Astrocyte (in vitro differentiated cells and primary cell): Measurements from ENCODE around the gene IL17C. TPM values are rescaled to one million over a fixed set of nuclear protein-coding genes. Genes with fewer than 3 reads are reported as not detected.

Experiments
- DNase-seq: peaks from one replicate; pipeline ENCODE4 v3.0.0-alpha.2; 2010; ENCODE audit warnings: low read depth
- FAIRE-seq: peaks from 2 replicates; lab custom pipeline; 2011; peaks lifted over from hg19 to GRCh38; lab: Jason Lieb, UNC
- H2AFZ ChIP-seq: 2 replicates; pipeline ENCODE4 v1.6.0; 2012; ENCODE audit warnings: low read depth, low read length, inconsistent platforms
- H3K27ac ChIP-seq: 2 replicates; pipeline ENCODE4 v1.5.1; 2011; ENCODE audit warnings: low read depth, low read length, inconsistent platforms
- H3K27me3 ChIP-seq: 2 replicates; pipeline ENCODE4 v1.6.0; 2011; ENCODE audit warnings: low read length, inconsistent platforms; ENCODE audit not compliant: insufficient read depth
- H3K36me3 ChIP-seq: 2 replicates; pipeline ENCODE4 v1.5.1; 2011; ENCODE audit warnings: low read length, inconsistent platforms; ENCODE audit not compliant: insufficient read depth
- H3K4me1 ChIP-seq: 2 replicates; pipeline ENCODE4 v1.5.1; 2011; ENCODE audit warnings: low read length, inconsistent platforms; ENCODE audit not compliant: insufficient read depth
- H3K4me2 ChIP-seq: 2 replicates; pipeline ENCODE4 v1.6.0; 2012; ENCODE audit warnings: low read length, inconsistent platforms
- H3K4me3 ChIP-seq: 2 replicates; pipeline ENCODE4 v1.5.1; 2011; ENCODE audit warnings: low read depth, mild to moderate bottlenecking, low read length, inconsistent platforms; ENCODE audit not compliant: insufficient read depth
- H3K79me2 ChIP-seq: 2 replicates; pipeline ENCODE4 v1.6.0; 2012; ENCODE audit warnings: mild to moderate bottlenecking, low read length, inconsistent platforms; ENCODE audit not compliant: insufficient read depth
- H3K9ac ChIP-seq: 2 replicates; pipeline ENCODE4 v1.6.0; 2012; ENCODE audit warnings: mild to moderate bottlenecking, low read length, inconsistent platforms
- H3K9me3 ChIP-seq: 2 replicates; pipeline ENCODE4 v1.5.1; 2012; ENCODE audit warnings: low read depth, mild to moderate bottlenecking, low read length, inconsistent platforms; ENCODE audit not compliant: insufficient read depth
- H4K20me1 ChIP-seq: 2 replicates; pipeline ENCODE4 v1.6.0; 2012; ENCODE audit warnings: low read length, inconsistent platforms; ENCODE audit not compliant: insufficient read depth
- H3K27ac Mint-ChIP-seq: one replicate; pipeline ENCODE4 v1.8.0; 2021; ENCODE audit warnings: mild to moderate bottlenecking, mixed read lengths; ENCODE audit not compliant: unreplicated experiment
- H3K27me3 Mint-ChIP-seq: one replicate; pipeline ENCODE4 v1.8.0; 2021; ENCODE audit warnings: low read depth, mixed read lengths; ENCODE audit not compliant: unreplicated experiment
- H3K36me3 Mint-ChIP-seq: one replicate; pipeline ENCODE4 v1.8.0; 2021; ENCODE audit warnings: low read depth, mixed read lengths; ENCODE audit not compliant: unreplicated experiment
- H3K4me1 Mint-ChIP-seq: one replicate; pipeline ENCODE4 v1.8.0; 2021; ENCODE audit warnings: low read depth, mixed read lengths; ENCODE audit not compliant: unreplicated experiment
- H3K4me3 Mint-ChIP-seq: one replicate; pipeline ENCODE4 v1.8.0; 2021; ENCODE audit warnings: mild to moderate bottlenecking, moderate library complexity, mixed read lengths; ENCODE audit not compliant: unreplicated experiment
- H3K9me3 Mint-ChIP-seq: one replicate; pipeline ENCODE4 v1.8.0; 2021; ENCODE audit warnings: mild to moderate bottlenecking, mixed read lengths; ENCODE audit not compliant: unreplicated experiment
- EZH2 ChIP-seq: IDR thresholded peaks from 2 replicates; pipeline ENCODE4 v1.6.1; 2012; ENCODE audit warnings: mild to moderate bottlenecking, low read length, inconsistent platforms; ENCODE audit not compliant: insufficient read depth
- total RNA-seq: library from RNA; stranded (reverse); gene quantifications from 2 replicates; pipeline ENCODE4 v1.2.1, GENCODE V29; 2021
- TF ChIP-seq, protein P1 (sequence below): IDR thresholded peaks from 2 replicates; pipeline ENCODE4 v1.5.1; 2011; ENCODE audit warnings: low read depth, mild to moderate bottlenecking, inconsistent platforms, low read length, moderate library complexity; ENCODE audit not compliant: insufficient read depth

IL17C gene
- total RNA-seq, 1 donor from 2014 or later: 0.36 TPM

DNA sequence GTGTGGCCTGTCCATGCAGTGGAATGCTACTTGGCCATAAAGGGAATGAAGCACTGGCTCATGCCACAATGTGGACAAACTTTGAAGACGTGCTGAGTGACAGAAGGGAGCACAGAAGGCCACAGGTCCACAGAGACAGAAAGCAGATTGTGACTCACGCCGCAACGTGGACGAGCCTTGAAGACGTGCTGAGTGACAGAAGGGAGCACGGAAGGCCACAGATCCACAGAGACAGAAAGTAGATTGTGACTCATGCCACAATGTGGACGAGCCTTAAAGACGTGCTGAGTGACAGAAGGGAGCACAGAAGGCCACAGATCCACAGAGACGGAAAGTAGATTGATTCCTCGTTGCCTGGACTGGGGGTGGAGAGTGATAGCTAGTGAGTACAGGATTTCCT is 48.9 kb upstream of the IL17C start:
- no peak for DNase-seq
- H3K27ac Mint-ChIP-seq: no peak overlapping the region

DNA sequence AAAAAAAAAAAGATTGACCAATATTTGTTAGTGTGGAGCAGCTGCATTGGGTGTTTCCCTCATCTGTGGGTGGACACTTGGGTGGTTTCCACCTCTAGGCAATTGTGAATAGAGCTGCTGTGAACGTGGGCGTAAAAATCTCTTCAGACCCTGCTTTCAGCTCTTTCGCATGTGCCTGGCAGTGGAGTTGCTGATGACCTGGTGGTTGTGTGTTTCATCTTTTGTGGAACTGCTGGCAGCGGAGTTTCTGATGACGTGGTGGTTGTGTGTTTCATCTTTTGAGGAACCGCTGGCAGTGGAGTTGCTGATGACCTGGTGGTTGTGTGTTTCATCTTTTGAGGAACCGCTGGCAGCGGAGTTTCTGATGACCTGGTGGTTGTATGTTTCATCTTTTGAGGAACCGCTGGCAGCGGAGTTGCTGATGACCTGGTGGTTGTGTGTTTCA is 46.8 kb upstream of the IL17C start:
- TF ChIP-seq EZH2: no peak
- TF ChIP-seq, protein P1, sequence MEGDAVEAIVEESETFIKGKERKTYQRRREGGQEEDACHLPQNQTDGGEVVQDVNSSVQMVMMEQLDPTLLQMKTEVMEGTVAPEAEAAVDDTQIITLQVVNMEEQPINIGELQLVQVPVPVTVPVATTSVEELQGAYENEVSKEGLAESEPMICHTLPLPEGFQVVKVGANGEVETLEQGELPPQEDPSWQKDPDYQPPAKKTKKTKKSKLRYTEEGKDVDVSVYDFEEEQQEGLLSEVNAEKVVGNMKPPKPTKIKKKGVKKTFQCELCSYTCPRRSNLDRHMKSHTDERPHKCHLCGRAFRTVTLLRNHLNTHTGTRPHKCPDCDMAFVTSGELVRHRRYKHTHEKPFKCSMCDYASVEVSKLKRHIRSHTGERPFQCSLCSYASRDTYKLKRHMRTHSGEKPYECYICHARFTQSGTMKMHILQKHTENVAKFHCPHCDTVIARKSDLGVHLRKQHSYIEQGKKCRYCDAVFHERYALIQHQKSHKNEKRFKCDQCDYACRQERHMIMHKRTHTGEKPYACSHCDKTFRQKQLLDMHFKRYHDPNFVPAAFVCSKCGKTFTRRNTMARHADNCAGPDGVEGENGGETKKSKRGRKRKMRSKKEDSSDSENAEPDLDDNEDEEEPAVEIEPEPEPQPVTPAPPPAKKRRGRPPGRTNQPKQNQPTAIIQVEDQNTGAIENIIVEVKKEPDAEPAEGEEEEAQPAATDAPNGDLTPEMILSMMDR: no peak
- no peak for FAIRE-seq

More for the DNA sequence above, 48.9 kb upstream of the IL17C start:
- peaks cover 15% of the 10 kb centered on the region for H3K36me3 ChIP-seq
- Mint-ChIP-seq H3K4me3 (no peak overlapping the region), H3K9me3 (no peaks in the 10 kb centered on the region), H3K4me1 (no peaks in the 10 kb centered on the region), H3K36me3 (peaks cover 27% of the 10 kb centered on the region), H3K27me3 (no peaks in the 10 kb centered on the region)
- no peak overlapping the region for H3K4me2 ChIP-seq
- no peak overlapping the region for H2AFZ ChIP-seq
- no peak for FAIRE-seq
- peaks cover 65% of the 10 kb centered on the region for H4K20me1 ChIP-seq
- H3K79me2 ChIP-seq: peaks cover 47% of the 10 kb centered on the region
- H3K4me3 ChIP-seq: no peak overlapping the region
- no peaks in the 10 kb centered on the region for H3K27me3 ChIP-seq
- TF ChIP-seq EZH2: no peak
- TF ChIP-seq, protein P1: no peak
- no peak overlapping the region for H3K27ac ChIP-seq
- H3K9me3 ChIP-seq: no peaks in the 10 kb centered on the region
- no peaks in the 10 kb centered on the region for H3K4me1 ChIP-seq
- no peak overlapping the region for H3K9ac ChIP-seq

DNA sequence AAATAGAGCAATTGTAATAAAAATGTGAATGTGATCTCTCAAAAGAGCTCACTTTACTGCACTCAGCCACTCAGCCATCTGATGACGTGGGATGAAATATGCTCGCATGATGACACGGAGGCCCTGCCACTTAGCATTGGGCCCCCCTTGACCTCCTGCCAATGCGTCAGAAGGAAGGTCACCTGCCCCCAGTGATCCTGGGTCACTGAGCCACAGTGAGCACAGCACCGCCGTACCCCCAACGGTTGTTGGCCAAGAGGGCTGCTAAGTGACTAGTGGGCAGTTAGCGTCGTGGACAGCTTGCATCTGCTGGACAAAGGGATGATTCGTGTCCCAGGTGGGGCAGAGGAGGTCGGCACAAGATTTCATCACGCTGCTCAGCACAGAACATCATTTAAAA is 45.3 kb upstream of the IL17C start:
- Mint-ChIP-seq H3K27ac (no peak overlapping the region), H3K4me1 (peaks cover 4% of the 10 kb centered on the region), H3K9me3 (no peaks in the 10 kb centered on the region), H3K36me3 (peaks cover 21% of the 10 kb centered on the region), H3K4me3 (no peak overlapping the region), H3K27me3 (no peaks in the 10 kb centered on the region)
- Histone ChIP-seq H3K36me3 (peaks cover 10% of the 10 kb centered on the region), H3K79me2 (peaks cover 28% of the 10 kb centered on the region), H3K27me3 (no peaks in the 10 kb centered on the region), H4K20me1 (peaks cover 52% of the 10 kb centered on the region), H3K27ac (no peak overlapping the region), H3K4me1 (no peaks in the 10 kb centered on the region), H3K9ac (no peak overlapping the region), H2AFZ (no peak overlapping the region), H3K9me3 (no peaks in the 10 kb centered on the region), H3K4me3 (no peak overlapping the region), H3K4me2 (no peak overlapping the region)
- TF ChIP-seq EZH2: no peak
- TF ChIP-seq, protein P1: no peak
- DNase-seq (no peak), FAIRE-seq (no peak)

More for the DNA sequence above, 46.8 kb upstream of the IL17C start:
- Mint-ChIP-seq H3K27me3 (no peaks in the 10 kb centered on the region), H3K9me3 (no peaks in the 10 kb centered on the region), H3K4me1 (no peaks in the 10 kb centered on the region), H3K27ac (no peak overlapping the region), H3K36me3 (peaks cover 28% of the 10 kb centered on the region), H3K4me3 (no peak overlapping the region)
- Histone ChIP-seq H3K36me3 (peaks cover 15% of the 10 kb centered on the region), H2AFZ (no peak overlapping the region), H3K4me2 (no peak overlapping the region), H3K9me3 (no peaks in the 10 kb centered on the region), H3K27ac (no peak overlapping the region), H3K79me2 (peaks cover 28% of the 10 kb centered on the region), H3K27me3 (no peaks in the 10 kb centered on the region), H3K9ac (no peak overlapping the region), H3K4me3 (no peak overlapping the region), H3K4me1 (no peaks in the 10 kb centered on the region), H4K20me1 (peaks cover 55% of the 10 kb centered on the region)
- DNase-seq: peak; percentile 73
